ENCODE measurements around the gene METTL22.

- TF ChIP-seq CTCF (IDR thresholded peaks at IDR 0.05) = no peak
- TF ChIP-seq POLR2AphosphoS5 (IDR thresholded peaks at IDR 0.05) = no peak
Observed at GRCh38 chr16:8594149-8594666, 27.3 kb upstream of the METTL22 start.
